GM21381 (cell line): ENCODE measurements around the gene CCT7.
"Not testable (repeated sequence)": the region's sequence is repeated elsewhere in the genome, so short reads cannot be mapped to it uniquely, and the experiment has no call there.

Experiments
- ATAC-seq: cut with Tn5 transposase; IDR thresholded peaks from one replicate; pipeline ENCODE4 v1.9.1; 2021; ENCODE audit warnings: mild to moderate bottlenecking, moderate library complexity; ENCODE audit not compliant: unreplicated experiment

Gene CCT7

DNA sequence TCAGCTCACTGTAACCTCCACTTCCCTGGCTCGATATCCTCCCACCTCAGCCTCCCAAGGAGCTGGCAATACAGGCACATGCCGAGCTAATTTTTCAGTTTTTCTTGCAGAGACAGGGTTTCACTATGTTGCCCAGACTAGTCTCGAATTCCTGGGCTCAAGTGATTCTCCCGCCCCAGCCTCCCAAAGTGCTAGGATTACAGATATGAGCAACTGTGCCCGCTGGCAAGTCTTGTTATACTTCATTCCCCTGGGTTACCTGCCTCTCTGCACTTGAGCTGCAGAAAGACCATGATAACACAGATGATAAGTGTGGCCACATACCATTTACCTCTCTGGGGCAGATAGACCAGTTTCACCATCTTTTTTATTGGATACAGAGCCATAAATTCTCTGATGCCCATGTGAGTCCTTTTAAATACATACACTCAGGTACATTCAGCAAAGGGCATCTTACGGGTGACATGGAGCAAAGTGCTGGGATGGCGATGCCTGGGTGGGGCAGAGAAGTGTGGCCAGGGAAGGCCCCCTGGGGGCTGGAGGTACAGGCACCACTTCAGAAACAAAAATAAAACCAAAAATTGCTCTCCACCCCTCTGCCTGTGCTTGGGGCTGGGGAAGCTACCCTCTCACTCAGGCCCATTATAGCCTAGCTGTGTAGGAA, 20.4 kb downstream of the CCT7 start:
- ATAC-seq: no peak

DNA sequence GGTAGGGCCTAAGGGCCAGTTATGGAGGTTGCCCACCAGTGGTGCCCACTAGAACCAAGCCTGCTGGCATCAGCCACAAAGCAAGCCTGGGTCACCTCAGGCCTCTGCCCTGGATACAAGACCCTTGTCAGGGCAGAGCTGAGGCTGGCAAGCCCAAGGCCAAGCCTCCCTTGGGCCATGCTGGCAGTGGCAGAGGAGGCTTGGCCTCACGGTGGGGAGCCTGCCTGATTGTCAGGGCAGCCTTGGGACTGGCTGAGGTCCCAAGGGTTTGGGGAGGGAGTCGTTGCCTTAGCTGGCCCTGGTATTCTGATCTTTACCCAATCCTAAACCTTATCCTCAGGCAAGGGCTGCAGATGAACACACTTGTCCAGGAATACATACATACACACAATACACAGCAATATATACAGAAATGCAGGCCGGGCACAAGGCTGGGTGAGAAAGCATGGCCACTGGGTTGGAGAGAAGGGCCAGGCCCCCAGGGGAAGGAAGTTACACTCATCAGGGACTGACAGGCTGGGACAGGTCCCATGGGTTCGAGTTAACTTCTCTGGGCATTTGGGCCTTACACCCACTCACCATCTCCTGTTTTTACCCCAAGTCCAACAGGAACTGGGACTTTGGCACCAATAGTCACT, 21.0 kb downstream of the CCT7 start:
- no peak for ATAC-seq

DNA sequence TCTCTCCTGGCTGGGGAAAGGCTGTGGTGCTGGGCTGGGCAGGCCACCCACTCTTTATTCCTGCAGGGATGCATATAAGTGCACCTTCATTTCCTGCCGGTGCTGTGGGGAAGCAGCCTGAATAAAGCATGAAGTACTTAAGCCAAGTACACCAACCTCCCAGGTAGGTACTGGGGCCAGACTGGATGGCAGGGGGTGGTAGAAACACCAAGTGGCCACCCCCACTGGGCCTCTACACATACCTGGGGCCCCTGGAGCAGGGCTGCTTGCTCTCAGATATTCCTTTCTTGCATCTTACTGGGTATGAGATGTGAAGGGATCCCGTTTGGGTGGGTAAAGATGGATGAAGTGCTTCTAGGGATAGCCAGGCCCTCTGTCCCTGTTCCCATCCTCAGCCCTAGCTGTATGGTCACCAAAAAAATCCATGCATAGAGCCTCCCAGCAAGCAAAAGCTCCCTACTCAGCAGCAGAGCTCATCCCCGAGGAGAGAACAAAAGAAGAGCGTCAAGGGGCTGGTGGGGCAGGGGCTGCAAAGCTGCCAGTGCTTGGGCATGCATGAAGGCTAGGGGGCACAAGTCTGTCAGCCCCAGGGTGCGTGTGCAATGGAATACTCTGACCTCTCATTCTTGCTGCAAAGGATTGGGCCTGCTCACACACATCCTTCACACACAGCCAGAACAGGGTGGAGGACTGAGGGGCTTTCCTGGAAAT, 22.0 kb downstream of the CCT7 start:
- no peak for ATAC-seq

DNA sequence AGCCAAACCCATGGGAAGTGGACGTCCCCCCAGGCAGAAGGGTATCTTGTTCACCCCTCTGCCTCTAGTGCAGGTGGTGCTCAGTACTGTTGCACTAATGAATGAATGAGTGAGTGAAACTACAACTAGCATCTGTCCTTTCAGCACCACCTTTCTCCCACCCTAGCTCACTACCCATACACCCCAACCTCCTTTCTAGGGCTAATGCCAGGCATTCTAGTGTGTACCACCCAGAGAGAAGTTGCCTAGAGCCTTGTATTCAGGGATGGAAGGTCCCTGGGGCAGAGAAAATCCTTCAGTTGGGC, 22.5 kb downstream of the CCT7 start:
- ATAC-seq: no peak

DNA sequence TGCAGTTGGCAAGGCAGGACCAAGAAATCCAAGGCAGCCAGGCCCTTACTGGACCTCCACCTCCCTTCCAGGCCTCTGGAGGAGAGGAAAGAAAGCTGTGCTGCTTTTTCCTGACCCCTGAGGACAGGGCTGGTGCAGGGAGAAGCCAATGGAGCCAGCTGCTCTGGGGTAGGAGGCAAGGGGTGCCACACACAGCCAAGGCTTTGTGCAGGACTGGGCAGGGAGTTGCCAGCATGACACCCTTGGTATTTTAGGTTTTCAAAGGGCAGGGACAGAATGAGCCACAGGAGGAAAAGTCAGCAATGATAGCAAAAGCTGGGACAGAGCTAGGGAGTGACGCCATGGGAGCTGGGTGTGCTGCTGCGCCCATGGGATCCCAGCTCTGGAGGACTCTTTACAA, 22.9 kb downstream of the CCT7 start:
- ATAC-seq: no peak

DNA sequence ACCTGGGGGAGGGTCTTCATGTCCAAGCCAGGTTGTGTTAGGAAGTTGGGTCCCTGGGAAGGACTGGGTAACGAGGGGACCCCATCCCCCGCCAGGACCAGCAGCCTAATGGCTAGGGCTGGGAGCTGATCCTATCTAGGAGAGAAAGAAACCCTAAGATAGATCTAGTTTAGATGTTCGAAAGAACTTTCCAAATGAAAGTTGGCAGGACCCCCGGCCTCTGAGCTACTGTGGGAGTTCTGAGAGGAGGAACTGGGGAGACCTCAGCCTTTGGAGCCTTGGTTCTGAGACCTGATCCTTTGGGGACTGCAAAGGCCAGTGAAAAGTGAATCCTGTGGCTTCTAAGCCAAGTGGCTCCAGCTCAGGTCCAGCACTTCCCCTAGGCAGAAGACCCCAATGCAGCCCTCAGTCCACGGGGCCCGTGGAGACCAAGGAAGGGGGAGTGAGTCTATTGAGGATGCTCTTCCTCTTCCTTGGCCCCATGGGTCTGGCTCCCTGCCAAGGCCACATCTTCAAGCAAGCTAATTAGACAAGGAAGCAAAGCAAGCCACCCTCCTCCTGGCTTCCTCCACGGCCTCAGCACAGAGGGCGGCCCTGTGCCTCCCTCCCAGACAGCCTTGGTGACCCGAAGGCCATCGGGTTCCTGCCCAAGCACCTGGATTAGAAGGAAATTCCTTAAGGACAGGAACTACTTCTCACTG, 23.5 kb downstream of the CCT7 start:
- ATAC-seq: no peak

DNA sequence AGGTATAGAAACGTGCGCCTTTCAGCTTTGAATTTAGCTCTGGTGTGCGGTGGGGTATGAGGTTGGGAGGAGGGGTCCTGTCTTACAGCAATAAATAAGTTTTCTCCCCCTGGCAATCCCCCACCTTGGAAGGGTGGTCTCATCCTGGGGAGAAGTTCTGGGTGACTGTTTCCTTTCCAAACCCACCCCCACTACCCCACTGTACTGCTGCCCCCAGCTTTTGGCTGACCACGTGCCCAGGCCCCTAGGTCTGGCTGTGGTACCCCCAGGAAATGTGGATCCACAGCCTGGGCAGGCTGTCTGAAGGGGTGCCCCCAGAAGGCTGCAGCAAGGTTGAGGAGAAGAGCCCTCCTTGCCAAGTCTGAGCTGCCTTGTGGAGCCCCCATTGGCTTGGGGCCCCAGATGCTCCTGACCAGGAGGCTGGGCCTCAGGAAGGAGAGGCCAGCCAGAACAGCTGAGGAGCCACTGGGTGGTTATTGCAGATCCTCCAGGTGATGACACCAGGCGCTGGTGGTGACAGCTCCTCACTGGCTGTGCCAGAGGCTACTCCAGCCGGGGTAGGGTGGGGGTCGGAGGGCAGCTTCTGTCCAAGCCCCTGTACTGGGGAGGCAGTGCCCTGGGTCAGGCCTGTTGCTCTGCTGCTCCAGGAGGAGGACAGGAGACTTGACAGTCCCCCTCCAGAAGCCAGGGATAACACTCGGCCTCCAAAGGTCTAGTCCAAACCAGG, 24.2 kb downstream of the CCT7 start:
- ATAC-seq: no peak

DNA sequence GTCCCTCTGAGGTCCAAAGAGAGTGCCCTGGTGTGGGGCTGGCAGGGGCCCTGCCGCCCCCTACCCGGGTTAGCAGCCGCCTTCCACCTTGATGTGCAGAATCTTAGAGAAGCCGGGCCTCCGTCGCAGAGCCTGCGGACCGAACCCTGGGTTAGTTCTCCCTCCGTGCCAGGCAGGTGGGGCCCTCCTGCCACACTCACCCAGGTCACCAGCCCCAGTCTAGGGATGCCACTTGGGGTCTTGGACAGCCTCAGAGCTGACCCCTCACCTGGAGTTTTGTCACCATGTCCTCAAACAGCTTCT, 24.8 kb downstream of the CCT7 start:
- ATAC-seq: no peak

DNA sequence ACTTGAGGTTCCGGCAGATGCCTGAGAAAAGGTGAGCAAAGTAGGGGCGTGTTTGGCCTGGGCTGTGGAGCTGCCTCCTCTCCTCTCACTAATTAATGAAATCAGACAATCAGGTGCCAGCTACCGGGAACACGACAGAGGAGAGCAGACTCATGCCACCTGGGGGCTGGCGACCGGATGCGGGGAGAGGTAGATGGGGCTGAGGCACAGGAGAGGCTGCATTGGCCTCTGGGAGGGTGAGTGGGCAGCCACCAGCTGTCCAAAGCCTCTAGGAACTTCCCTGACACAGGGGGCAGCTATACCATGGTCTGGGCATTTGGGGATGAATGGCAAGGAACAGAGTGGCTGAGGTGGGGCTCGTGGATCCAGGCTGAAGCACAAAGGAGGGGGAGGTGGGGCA, 25.2 kb downstream of the CCT7 start:
- no peak for ATAC-seq

DNA sequence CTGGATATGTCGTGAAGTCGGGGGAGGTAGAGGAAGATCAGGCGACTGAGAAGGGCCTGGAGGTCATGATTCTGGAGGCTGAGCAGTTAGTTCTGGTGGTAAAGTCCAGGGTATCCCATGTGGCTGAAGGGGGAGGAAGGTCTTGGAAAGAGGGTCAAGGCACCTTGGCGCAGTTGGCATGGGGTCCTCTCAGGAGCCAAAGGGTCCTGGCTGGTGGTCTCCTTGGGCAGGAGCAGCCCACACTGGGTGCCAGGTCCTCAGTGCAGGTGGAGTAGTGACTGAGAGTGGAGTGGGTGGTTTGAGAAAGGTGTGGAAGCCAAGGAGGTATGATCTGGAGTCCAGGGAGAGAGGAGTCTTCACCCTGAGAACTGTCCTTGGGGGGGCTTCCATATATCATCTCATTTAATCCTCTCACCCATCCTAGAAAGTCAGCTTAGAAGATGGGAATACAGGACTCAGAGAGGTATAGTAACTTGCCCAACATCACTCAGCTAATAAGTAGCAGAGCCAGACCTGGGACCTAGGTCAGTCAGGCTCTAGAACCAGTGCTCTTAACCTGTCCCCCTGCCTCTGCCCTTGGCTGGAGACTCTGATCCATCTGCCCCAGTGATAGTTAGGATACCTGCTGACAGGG, 25.7 kb downstream of the CCT7 start:
- no peak for ATAC-seq

DNA sequence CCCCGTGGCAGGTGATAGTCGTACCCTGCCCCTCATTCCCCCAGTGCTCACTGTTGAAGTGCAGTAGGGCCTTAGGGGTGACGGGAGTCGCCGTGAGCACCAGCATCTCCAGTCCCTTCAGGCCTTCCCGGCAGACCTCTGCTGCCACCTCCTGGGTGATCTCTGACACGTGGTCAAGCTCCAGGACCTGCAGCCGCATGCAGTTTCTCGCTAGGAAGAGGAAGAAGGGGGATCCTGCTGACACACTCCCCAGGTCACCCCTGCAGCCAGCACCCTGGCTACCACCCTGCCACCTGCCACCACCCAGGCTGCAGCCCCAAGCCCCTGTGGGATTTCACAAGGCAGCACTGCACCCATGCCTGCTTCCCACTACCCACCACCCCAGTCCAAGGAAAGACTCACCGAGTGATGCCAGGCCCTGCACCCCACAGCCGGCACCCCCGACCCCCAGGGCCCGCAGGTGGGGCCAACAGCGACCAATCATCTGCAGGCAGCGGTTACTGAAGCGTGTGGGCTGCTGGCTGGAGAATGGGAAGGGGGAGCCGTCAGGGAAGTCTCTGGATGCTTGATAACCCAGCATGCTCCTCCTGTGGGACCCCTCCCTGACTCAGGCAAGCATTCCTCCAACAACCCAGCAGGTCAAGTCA, 26.4 kb downstream of the CCT7 start:
- no peak for ATAC-seq

DNA sequence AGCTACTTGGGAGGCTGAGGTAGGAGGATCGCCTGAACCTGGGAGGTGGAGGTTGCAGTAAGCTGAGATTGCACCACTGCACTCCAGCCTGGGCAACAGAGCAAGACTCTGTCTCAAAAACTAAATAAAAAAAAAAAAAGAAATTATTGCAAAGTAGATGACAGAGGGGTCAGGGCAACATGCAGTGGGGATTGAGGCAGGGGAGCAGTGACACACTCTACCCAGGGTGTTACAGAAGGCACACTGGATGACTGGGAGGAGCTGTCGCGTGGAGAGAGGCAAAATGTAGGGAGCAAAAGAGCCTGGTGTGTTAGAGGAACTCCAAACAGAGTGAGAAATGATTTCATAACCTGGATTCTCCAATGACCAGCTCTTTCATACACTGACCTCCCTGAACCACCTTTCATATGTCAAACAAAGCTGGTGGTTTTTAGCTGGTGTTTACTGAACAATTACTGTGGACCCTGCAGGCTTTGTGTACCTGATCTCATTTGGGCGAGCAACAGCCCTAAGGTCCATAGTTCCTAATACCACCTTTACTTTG, 28.1 kb downstream of the CCT7 start:
- no peak for ATAC-seq

DNA sequence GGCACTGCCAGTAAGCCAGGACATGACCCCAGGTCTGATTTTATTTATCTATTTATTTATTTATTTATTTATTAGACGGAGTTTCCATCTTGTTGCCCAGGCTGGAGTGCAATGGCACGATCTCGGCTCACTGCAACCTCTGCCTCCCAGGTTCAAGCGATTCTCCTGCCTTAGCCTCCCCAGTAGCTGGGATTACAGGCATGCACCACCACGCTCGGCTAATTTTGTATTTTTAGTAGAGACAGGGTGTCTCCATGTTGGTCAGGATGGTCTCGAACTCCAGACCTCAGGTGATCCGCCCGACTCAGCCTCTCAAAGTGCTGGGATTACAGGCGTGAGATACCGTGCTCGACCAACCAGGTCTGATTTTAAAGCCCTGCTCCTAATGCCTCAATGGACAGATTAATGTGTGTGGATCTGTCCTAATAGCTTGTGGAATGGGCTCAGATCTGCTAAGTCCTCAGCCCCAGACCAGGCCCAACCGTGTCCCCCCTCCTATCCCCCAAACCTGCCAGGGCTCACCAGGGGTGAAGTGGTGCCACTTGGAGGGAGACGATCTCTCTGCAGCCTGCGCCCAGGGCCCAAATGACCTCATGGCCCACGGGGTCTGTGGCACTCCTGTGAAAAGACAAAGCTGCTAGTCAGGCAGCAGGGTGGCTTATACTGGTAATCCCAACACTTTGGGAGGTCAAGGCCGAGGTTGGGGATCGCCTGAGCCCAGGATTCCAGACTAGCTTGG, 28.8 kb downstream of the CCT7 start:
- not testable (repeated sequence) for ATAC-seq

DNA sequence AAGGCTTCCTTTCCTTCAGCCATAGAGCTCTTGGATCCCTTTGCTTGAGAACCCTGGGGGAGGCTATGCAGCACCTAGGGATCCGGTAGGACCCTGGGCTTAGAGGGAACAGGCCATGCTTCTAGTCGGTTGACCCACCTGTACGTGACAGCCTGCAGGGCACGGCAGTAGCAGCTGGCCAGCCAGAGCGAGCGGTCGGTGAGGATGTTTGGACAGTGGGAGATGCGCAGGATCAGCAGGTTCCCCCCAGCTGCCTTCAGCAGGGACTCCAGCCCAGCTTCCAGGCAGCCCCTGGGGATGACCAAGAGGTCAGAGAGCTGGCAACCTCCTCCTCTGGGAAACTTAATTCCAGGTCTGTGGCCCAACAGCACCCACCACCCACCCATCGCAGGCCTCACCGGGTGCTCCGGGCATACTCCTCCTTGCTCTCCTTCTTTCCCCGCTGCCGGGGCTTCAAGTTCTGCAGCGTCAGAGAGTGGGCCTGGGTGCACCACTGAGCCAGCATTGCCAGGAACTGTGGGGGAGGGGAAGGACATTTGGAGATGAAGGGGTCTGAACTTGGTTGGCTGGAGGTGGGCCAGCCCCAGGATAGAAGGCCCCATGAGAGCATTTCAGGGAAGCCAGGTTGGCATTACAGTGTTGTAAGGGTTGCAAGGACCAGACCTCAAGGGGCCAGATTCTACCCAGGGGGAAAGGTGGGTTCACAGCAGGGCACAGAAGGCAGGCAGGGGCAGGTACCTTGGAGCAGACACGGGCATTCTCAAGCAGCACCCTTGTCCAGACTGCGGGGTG, 29.6 kb downstream of the CCT7 start:
- ATAC-seq: no peak

DNA sequence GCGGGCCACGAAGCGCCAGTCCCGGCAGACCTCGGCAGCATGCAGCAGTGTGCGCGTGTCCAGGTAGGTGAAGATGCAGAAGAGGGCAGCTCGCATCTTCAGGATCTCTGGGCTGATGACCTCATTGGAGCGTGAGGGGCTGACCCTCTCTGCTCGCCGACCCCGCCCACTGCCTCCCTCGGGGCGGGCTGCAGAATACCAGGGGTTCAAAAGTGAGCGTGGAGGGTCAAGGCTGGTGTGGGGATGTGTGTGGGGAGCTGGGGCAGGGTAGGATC, 30.2 kb downstream of the CCT7 start:
- ATAC-seq: no peak

DNA sequence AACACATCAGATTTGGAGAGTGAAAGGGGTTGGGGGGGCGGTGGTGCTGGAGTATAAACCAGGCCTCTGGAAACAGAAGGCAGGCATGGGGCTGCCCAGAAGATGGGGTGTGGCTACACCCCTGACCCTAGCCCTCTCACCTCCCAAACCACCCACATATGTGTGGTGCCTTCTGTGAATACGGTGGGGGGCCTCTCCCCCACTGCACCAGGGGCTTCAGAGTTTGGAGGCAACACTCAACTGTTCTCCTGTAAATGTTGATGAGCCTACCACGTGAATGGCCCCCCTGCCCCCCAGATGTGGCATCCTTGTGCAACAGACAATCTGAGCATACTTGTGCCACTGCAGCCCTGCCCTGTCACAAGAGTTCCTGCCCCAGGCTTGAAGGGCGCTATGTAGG, 30.7 kb downstream of the CCT7 start:
- ATAC-seq: no peak

DNA sequence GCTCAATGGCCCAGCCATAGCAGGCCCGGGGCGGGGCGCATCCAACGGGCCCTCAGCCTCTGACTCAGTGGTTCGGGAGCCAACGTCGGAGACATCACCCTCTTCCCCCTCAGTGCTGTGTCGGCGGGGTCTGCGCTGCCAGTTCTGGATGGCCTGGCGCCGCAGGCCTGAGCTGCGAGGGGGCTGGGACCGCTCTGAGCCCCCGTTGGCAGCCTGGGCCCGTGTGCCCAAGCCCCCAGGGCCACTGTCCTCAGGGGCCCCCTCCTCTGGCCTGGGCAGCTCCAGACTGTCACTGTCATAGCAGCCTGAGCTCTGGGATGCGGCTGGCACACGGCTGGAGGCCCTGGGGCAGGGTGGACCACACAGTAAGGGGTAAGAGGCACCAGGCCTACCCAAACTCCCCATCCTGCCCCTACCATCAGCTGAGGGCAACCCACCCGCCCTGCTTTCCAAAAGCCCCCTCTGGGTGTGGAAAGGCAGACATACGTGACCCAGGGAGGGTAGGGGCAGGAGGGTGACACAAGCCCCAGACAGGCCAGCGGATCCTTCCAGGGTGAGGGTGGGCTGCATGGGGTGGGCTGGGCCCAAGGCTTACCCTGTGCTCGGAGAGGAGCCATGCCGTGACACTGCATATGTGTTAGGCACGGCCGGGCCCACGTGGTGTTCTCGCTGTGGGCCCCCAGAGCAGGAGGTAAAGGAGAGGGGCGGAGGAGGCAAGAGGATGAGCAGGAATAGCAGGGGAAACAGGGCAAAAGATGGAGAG, 31.4 kb downstream of the CCT7 start:
- ATAC-seq: no peak
